HepG2 (cell line): ENCODE results near the gene MRPS14.
"Not testable (repeated sequence)": the region's sequence is repeated elsewhere in the genome, so short reads cannot be mapped to it uniquely, and the experiment has no call there.

Experiments used
- CHD2 ChIP-seq: IDR thresholded peaks from 2 replicates; pipeline ENCODE4 v1.6.1; 2011; ENCODE audit warnings: low read depth, low read length, improper control_type of control experiment
- CREB1 ChIP-seq, 2 experiments: fragments of 450-650 bp in 1 of 2; IDR thresholded peaks; 2 replicates each; pipeline ENCODE4 v1.6.1; 2016 to 2017; ENCODE audit warnings: control low read depth in 1 of 2, mild to moderate bottlenecking in 1 of 2, missing compliant biosample characterization in 1 of 2, missing genetic modification characterization in 1 of 2
- CTCF ChIP-seq: sonication (generic); formaldehyde crosslinking; IDR thresholded peaks from 2 replicates; pipeline ENCODE4 v1.5.0; 2020; ENCODE audit warnings: mild to moderate bottlenecking, missing genetic modification reagents, moderate library complexity
- JUND ChIP-seq: sonication (generic); formaldehyde crosslinking; IDR thresholded peaks from 2 replicates; pipeline ENCODE4 v1.8.0; 2022; ENCODE audit warnings: mild to moderate bottlenecking, missing genetic modification reagents
- MAZ ChIP-seq, 2 experiments: sonication (generic) in 1 of 2; formaldehyde crosslinking in 1 of 2; IDR thresholded peaks; 2 replicates each; pipeline versions ENCODE4 v1.5.0 to v1.6.1; 2012 to 2020; ENCODE audit warnings: low read depth in 2 of 2, mild to moderate bottlenecking in 2 of 2, borderline replicate concordance in 1 of 2, improper control_type of control experiment in 1 of 2, low read length in 1 of 2, missing genetic modification reagents in 1 of 2, moderate library complexity in 1 of 2
- NFE2L2 ChIP-seq: fragments of 150-350 bp; IDR thresholded peaks from 2 replicates; pipeline ENCODE4 v1.6.1; 2014; ENCODE audit warnings: low read length
- PCBP2 ChIP-seq: fragments of 200-400 bp; formaldehyde crosslinking; optimal IDR thresholded peaks from 2 replicates; pipeline ENCODE3; 2018; ENCODE audit warnings: low read length, low read depth; ENCODE audit not compliant: poor library complexity, severe bottlenecking
- RAD21 ChIP-seq: fragments of 450-650 bp; formaldehyde crosslinking; IDR thresholded peaks from 2 replicates; pipeline ENCODE4 v1.5.0; 2020; ENCODE audit warnings: mild to moderate bottlenecking
- USF2 ChIP-seq, 2 experiments: sonication (generic) in 1 of 2; formaldehyde crosslinking in 1 of 2; IDR thresholded peaks; 2 replicates each; pipeline versions ENCODE4 v1.5.1 to v1.6.1; 2011 to 2020; ENCODE audit warnings: borderline replicate concordance in 1 of 2, low read depth in 1 of 2, low read length in 1 of 2, mild to moderate bottlenecking in 1 of 2, missing genetic modification reagents in 1 of 2, moderate library complexity in 1 of 2
- ZNF234 ChIP-seq: sonication (generic); formaldehyde crosslinking; conservative IDR thresholded peaks from 2 replicates; pipeline ENCODE4 v1.5.1; 2020; ENCODE audit warnings: mild to moderate bottlenecking, missing genetic modification reagents
- ZNF251 ChIP-seq: sonication (generic); formaldehyde crosslinking; IDR thresholded peaks from 2 replicates; pipeline ENCODE4 v1.9.0; 2021; ENCODE audit warnings: mild to moderate bottlenecking, missing genetic modification reagents
- ZNF644 ChIP-seq: IDR thresholded peaks from 2 replicates; pipeline ENCODE4 v1.6.1; 2016; ENCODE audit warnings: low read depth
- ZNF720 ChIP-seq: sonication (generic); formaldehyde crosslinking; IDR thresholded peaks from 2 replicates; pipeline ENCODE4 v1.4.0; 2020; ENCODE audit warnings: missing genetic modification reagents
- ZNF792 ChIP-seq: IDR thresholded peaks from 2 replicates; pipeline ENCODE4 v1.6.1; 2016

DNA sequence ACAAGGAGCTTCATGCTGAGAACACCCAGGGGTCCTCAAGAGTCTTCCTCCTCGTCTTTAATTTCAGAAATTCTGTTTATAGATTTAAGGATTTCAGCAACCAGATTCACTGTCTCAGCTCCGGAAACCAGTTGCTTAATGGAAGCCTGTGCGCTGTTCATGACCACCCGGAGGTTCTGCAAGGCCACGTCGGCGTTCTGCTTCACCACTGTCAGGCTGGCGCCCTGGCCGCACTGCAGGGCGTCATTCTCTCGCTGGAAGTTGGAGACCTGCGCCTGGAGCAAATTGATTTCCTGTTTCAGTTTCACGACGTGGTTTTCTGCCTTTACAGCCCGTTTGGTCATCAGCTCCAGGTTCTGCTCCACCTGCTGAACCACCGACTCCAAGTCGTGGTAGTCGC lies 21.4 kb upstream of the MRPS14 start:
- TF ChIP-seq CREB1 (IDR thresholded peaks at IDR 0.05); CREB1 (CRISPR knock-in tag; IDR thresholded peaks at IDR 0.05); NFE2L2; MAZ (IDR thresholded peaks at IDR 0.05; ENCODE audit: borderline replicate concordance, low read depth, low read length); MAZ (CRISPR knock-in tag; IDR thresholded peaks at IDR 0.05; ENCODE audit: low read depth); PCBP2; CTCF (CRISPR knock-in tag); CHD2; USF2 (IDR thresholded peaks at IDR 0.05; ENCODE audit: low read depth, low read length); USF2 (CRISPR knock-in tag; IDR thresholded peaks at IDR 0.05; ENCODE audit: borderline replicate concordance); ZNF792; RAD21; ZNF251; JUND (CRISPR knock-in tag); ZNF720 (CRISPR knock-in tag); ZNF234; ZNF644 (CRISPR knock-in tag): not testable (repeated sequence)
